Embryonic facial prominence (tissue), 1 donor: ENCODE data around the gene UBA52.
"Not testable (repeated sequence)": the region's sequence is repeated elsewhere in the genome, so short reads cannot be mapped to it uniquely, and the experiment has no call there.

Experiments used
- DNase-seq: peaks from one replicate; pipeline ENCODE4 v3.0.0-alpha.2; 2016; ENCODE audit errors: extremely low spot score

Gene UBA52

DNA sequence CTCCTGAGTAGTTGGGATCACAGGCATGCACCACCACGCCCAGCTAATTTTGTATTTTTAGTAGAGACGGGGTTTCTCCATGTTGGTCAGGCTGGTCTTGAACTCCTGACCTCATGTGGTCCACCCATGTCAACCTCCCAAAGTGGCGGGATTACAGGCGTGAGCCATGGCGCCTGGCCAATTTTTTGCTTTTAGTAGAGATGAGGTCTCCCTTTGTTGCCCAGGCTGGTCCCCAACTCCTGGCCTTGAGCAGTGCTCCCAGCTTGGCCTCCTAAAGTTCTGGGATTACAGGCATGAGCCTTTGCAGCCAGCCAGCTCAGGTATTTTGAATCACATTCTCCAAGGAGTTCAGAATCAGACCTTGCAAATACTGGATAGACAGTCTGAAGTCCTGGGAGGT lies 21.1 kb downstream of the UBA52 start:
- not testable (repeated sequence) for DNase-seq

DNA sequence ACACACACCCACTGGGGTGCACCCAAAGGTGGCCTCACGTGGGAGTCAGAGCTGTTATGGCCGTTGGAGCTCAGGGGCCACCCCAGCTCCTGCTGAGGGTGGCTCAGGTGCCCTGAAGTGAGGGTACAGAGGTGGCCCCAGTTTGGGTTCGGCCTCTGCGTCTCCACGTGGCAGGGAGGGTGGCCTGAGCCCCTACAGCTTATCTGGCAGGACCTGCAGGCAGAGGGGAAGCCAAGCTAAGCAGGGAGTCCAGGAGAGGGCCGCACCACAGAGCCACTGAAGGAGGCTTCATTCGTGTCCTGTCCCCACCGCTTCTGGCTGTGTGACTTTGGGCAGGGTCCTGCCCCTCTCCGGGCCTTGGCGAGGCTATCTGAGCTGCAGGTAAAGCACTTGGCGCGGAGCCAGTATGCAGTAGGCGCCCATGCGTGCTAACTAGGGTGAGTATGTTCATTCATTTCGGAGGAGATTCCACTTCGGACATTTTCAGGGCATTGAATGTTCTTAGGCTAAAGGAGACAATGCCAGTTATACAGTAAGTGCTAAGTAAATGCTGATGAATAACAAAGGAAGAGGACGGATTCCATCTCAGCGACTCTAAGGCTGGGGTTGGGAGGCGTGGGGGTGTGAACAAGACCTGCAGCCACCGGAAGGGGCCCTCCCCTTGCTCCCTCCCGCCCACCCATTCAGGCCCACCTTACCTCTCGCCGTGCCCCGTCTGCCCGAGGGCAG lies 21.9 kb downstream of the UBA52 start:
- no peak for DNase-seq

- no peak for DNase-seq
Observed at GRCh38 chr19:18594096-18594823, 22.6 kb downstream of the UBA52 start.

DNA sequence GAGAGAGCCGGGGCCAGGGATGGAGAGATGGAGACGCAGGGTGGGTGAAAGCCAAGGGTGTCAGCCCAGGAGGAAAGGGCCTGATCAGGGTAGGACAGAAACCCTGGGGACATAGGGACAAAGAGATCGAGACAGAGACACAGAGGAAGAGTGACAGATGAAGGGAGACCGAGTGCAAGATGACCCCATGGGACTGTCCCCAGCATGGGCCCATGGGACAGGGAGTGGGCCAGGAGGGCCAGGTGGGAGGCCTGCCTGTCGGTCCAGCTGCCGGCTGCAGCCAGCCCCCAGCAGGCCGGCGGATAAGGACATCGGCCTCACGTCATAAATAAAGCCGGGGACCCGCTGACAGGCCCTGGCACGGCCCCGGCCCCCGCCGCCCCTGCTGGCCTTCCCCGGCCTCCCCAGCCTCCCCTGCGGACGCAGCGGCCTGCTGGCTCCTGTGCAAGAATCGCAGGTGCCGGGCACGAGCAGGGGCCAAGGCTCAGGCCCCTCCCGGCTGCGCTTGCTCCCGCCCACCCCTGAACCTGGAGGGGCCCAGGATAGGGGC lies 23.2 kb downstream of the UBA52 start:
- no peak for DNase-seq

DNA sequence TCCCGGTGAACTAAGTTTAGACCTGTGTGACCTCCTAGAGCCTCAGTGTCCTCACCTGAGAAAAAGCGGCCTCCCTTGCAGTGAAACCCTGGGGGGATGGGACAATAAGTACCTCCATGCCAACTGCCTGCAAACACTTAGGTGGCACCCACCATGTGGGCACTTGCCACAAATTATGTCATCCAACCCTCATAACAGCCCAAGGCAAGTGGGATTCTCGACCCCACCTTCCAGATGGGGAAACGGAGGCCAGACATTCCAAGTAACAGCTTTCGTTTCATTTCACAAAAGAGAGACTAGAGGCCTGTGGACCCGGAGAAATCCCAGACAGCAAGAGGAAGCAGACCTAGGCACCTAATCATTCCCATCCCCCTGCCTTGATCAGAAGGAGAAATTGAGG lies 23.8 kb downstream of the UBA52 start:
- DNase-seq = no peak

GRCh38 chr19:18596752-18597157 lies 25.1 kb downstream of the UBA52 start:
- DNase-seq = no peak

DNA sequence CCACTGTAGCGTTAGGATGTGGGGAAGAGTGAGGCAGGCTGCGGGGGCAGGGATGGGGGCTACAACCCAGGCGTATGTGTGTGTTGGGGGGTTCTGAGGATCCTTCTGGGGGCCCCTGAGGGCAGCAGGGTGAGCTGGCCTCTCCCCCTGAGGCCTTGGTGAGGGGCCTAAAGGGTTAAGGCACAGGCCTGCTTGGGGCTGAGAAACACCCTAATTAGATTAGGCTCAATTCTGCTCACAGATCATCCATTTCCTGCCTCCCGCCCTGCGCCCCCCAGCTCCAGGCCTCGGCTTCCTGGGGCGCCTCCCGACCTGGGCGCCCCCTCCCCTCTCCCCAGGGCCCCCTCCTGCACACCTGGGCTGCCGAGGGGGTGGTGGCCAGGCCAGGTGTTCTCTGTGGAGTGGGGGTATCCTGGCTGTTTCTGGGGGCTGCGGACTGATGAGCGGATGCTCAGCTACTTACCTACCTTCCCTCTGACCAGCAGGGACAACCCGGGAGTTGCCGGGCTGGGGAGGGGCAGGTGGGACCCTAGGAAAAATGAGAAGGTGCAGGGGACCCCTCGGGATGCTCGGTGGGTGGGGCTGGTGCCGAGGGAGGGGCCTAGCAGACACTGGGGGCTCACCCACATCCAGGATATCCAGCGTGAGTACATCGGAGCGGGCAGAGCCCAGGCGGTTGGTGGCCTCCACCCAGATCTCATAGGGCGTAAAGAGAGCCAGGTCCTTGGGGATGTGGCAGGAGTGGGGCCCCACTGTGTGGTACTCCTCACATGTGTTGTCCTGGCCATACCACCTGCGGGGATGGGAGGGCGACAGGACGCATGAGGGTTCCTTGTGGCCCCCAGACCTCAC lies 26.4 kb downstream of the UBA52 start:
- no peak for DNase-seq

DNA sequence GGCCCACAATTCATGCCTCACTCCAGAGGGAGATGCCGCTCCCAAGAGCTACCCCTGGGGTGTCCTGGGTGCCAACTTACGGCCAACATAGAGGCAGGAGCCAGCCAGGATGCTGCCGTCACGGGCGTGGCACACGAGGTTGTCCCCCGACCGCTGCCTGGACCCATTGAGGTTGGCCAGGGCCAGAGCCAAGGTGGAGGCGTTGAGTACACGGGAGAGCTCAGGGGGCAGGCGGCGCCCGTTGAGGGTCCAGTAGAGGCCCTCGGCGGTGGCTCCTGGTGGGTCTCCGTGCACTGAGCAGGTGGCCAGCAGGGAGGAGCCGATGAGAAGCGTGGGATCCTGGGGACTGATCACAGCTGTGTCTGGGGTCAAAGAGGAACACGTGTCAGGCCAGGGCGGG lies 27.8 kb downstream of the UBA52 start:
- no peak for DNase-seq

DNA sequence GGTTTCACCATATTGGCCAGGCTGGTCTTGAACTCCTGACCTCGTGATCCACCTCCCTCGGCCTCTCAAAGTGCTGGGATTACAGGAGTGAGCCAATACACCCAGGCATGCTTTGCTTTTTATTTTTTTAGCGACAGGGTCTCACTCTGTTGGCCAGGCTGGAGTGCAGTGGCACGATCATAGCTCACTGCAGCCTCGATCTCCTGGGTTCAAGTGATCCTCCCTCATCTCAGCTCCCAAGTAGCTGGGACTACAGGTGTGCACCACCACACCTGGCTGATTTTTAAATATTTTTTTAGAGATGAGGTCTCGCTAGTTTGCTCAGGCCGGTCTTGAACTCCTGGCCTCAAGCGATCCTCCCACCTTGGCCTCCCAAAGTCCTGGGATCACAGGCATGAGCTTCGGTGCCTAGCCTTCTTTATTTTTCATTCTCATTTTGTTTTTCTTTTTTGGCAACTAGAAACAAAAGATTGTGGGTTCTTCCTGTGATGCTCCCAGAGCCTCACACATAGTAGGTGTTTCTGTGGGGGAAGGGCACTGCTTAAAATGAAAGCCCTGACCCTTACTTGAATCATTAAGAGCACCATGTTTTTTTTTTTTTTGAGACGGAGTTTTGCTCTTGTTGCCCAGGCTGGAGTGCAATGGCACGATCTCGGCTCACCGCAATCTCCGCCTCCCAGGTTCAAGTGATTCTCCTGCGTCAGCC lies 29.2 kb downstream of the UBA52 start:
- not testable (repeated sequence) for DNase-seq

DNA sequence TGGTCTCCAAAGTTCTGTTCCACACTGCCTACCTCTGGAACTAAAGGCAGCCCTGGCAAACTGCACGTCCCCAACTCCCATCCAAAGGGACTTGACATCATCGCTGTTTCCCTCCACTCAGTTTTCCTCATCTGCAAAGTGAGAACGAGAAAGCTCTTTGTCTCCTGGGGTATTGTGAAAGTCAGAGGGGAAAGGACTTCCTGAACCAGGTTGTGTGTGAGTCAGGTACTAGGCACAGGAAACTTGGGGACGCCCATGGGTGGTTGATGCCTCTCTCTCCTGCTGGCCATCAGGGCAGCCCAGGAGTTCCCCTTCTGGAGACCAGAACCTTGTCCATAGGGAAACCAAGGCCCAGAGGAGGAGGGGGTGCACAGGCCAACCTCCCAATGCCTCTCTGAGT lies 30.2 kb downstream of the UBA52 start:
- DNase-seq = no peak

DNA sequence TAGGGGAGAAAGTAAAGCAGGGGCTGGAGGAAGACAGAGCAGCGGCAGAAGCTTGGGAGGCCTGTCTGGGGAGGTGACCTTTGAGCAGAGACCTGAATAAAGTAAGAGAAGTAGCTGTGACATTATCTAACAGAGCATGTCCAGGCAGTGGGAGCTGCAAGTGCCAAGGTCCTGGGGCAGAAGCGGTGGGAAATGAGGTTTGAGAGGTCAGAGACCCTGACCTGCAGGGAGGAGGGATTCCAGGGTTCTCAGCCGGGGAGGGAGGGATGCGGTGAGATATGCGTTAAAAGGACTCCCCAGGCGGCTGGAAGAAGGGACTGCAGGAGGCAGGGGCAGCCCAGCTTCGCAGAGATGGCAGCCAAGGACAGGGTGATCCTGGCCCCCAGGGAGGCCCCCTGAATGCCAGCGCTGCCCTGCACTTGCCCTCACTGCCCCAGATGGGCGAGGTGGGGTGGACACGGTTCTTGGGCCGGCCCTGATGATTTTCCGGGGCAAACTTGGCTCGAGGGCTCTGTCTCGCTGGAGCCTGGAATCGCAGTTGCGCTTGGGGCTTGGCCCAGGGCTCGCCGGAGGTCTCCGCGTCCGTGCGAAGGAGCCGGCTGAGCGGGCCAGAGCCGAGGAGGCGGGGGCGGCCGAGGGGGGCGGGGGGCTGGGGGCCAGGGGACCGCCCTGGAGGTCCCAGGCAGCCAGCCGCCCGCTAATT lies 31.7 kb downstream of the UBA52 start:
- no peak for DNase-seq

DNA sequence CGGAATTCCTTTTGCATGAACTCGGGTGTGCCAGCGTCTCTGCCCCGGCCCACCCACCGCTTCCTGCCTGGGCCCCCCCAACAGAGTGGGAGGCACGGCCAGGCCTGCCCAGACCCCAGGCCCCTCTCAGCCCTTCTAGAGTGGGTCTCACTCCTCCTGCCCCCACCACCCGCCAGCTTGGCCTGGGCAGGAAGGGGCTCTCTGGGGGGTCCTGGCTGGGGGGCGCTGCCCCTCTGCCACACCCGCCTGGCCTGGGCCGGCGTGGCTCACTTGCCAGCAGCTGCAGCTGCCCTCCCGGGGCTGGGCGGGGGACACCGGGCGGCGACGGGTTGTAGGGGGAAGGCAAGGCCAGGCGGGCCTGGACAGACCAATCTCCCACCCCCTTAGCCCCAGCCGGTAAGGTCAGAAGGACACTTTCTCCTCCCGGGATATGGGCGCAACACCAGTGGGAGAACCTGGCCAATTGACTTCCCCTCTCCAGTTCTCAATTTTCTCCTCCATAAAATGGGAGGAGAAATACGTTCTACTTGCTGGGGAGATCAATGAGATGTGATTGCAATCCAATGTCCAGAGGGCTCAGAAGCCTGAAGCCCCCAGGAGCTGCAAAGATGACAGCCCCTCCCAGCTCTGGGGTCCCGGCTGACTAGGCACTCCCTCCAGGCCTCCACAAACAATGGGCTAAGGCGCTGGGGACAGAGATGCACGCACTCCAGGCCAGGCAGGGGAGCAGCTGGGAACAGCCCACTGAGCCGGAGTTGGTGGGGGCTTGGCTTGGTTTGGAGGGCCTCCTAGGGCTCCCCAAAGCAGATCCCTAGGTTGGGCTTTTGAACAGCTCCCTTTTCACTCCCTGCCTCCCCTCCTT lies 32.5 kb downstream of the UBA52 start:
- DNase-seq = no peak

GRCh38 chr19:18604820-18605159 lies 33.1 kb downstream of the UBA52 start:
- no peak for DNase-seq

GRCh38 chr19:18605196-18605545 lies 33.5 kb downstream of the UBA52 start:
- no peak for DNase-seq

GRCh38 chr19:18605546-18606280 lies 34.1 kb downstream of the UBA52 start:
- DNase-seq = no peak

DNA sequence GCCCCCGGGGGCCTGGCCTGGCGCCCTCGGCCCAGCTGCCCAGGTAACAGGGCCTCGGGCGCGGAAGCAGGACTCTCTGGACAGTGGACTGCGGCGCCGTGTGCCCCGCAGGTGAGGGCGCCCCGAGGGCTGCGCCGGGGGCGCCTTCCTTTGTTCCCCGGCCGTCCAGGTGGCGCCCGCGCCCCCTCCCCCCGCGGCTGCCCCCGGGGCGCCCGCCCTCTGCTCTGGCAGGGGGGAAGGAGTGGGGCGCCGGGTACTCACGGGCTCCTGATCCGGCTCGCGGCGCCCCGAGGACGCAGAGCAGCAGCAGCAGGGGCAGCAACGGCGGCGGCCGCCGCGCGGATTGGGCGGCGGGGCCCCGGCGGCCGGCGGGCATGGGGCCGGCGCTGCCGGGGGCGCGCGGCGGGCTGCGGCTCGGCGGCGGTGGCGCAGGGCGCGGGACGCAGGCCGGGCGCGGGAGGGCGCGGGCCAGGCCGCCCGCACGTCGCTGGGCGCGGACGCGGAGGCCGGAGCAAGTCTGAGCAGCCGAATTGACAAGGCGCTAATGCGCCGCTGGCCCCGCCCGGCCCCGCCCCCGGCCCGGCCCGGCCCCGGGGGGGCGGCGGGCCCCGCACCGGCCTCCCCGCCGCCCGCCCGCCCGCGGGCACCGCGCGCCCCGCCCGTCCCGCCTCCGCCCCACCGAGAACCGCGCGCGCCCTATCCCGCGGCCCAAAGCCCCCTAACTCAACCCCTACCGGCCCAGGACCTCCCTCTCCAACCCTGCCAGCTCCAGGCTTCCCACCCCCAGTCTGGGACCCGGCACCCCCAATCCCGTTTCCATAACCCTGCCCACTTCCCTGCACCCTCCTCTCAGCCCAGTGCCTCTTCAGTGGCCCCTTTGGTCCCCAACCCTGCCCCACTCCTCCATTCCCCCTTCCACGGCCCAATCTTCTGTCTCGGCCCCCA lies 34.9 kb downstream of the UBA52 start, which contains the start of gene CRLF1:
Gene CRLF1, minus strand, starts transcription at position 519 of the 945 bp plus-strand sequence. Its CDS starts 143 bp downstream, at position 376.
- DNase-seq = no peak

- no peak for DNase-seq
Observed at GRCh38 chr19:18607226-18608101, 35.8 kb downstream of the UBA52 start.
